GM12878 (cell line): ENCODE measurements around the gene SLC16A9. TPM values are rescaled to one million over a fixed set of nuclear protein-coding genes. Genes with fewer than 3 reads are reported as not detected.

Source experiments
- ATAC-seq: fragments of 200-7000 bp; cut with Tn5 transposase; 3 replicates; pipeline ENCODE4 v1.9.1; 2020; ENCODE audit warnings: mild to moderate bottlenecking, moderate library complexity
- BruUV-seq: library from RNA; stranded (reverse); fragments of 400-500 nt; replicated peaks from 2 replicates; lab custom pipeline; 2021; lab: Mats Ljungman, UMichigan
- CTCF ChIA-PET: fragments of 300-600 bp; sonication (Branson Sonifier 250); formaldehyde crosslinking; extraction: SDS; loops from one replicate; lab custom pipeline; 2021; ENCODE audit warnings: inconsistent platforms; lab: Yijun Ruan, JAX
- POLR2A ChIA-PET: fragments of 350-600 bp; formaldehyde crosslinking; extraction: SDS; loops from one replicate; lab custom pipeline; 2021; ENCODE audit warnings: inconsistent platforms; lab: Charles Lee
- RAD21 ChIA-PET: fragments of 300-600 bp; sonication (Branson Sonifier 250); formaldehyde crosslinking; loops from one replicate; lab custom pipeline; 2023; ENCODE audit warnings: antibody characterized with exemption; ENCODE audit not compliant: unreplicated experiment; lab: Charles Lee
- SMC1A ChIA-PET: fragments of 300-600 bp; sonication (Branson Sonifier 250); formaldehyde crosslinking; loops from one replicate; lab custom pipeline; 2023; ENCODE audit not compliant: unreplicated experiment, uncharacterized antibody; lab: Charles Lee
- DNase-seq: peaks from one replicate; pipeline ENCODE4 v3.0.0-alpha.2; 2011; ENCODE audit warnings: low read depth, low spot score
- FAIRE-seq: peaks from 3 replicates; lab custom pipeline; 2011; peaks lifted over from hg19 to GRCh38; lab: Jason Lieb, UNC
- H2AFZ ChIP-seq: 2 replicates; pipeline ENCODE4 v1.6.0; 2011; ENCODE audit warnings: low read depth, low read length, control low read depth; ENCODE audit not compliant: control insufficient read depth
- H3K27ac ChIP-seq: 2 replicates; pipeline ENCODE4 v1.5.1; 2011; ENCODE audit warnings: control low read depth; ENCODE audit not compliant: control insufficient read depth, insufficient read depth
- H3K27me3 ChIP-seq, 2 experiments: replicated peaks in 1 of 2; 2 replicates each; pipeline versions ENCODE4 v1.6.0 to v1.6.1; 2011; ENCODE audit warnings: low read length in 1 of 2; ENCODE audit not compliant: control insufficient read depth in 2 of 2, insufficient read depth in 2 of 2
- H3K36me3 ChIP-seq, 2 experiments: 2 replicates each; pipeline ENCODE4 v1.5.1; 2011; ENCODE audit warnings: low read length in 1 of 2; ENCODE audit not compliant: control insufficient read depth in 2 of 2, insufficient read depth in 2 of 2
- H3K4me1 ChIP-seq: 2 replicates; pipeline ENCODE4 v1.6.1; 2011; ENCODE audit warnings: mild to moderate bottlenecking, low read length, moderate library complexity, mixed read lengths; ENCODE audit not compliant: control insufficient read depth, insufficient read depth
- H3K4me2 ChIP-seq: 2 replicates; pipeline ENCODE4 v1.6.0; 2011; ENCODE audit warnings: control low read depth; ENCODE audit not compliant: control insufficient read depth, insufficient read depth
- H3K4me3 ChIP-seq: fragments of 200-600 bp; sonication (generic); 2 replicates; pipeline ENCODE4 v1.5.1; 2016
- H3K79me2 ChIP-seq: 2 replicates; pipeline ENCODE4 v1.6.0; 2011; ENCODE audit warnings: low read length; ENCODE audit not compliant: control insufficient read depth, insufficient read depth
- H3K9ac ChIP-seq: 2 replicates; pipeline ENCODE4 v1.8.0; 2011; ENCODE audit warnings: low read length, control low read depth, mixed read lengths; ENCODE audit not compliant: control insufficient read depth, insufficient read depth
- H3K9me3 ChIP-seq: replicated peaks from 3 replicates; pipeline ENCODE4 v1.5.1; 2011; ENCODE audit warnings: mild to moderate bottlenecking, low read length; ENCODE audit not compliant: control insufficient read depth, insufficient read depth
- H4K20me1 ChIP-seq: 2 replicates; pipeline ENCODE4 v1.6.0; 2011; ENCODE audit not compliant: control insufficient read depth, insufficient read depth
- SPI1 ChIP-seq: IDR thresholded peaks from 2 replicates; pipeline ENCODE4 v1.6.1; 2011; ENCODE audit warnings: low read depth, mild to moderate bottlenecking, low read length, moderate library complexity, borderline replicate concordance; ENCODE audit not compliant: insufficient read depth
- ZBTB11 ChIP-seq: fragments of 450-650 bp; formaldehyde crosslinking; IDR thresholded peaks from 2 replicates; pipeline ENCODE4 v1.5.0; 2022; ENCODE audit warnings: mild to moderate bottlenecking, missing genetic modification characterization
- WGBS: methylation state at CpG from one replicate; pipeline ENCODE4 v1.1.6; 2016; ENCODE audit warnings: low lambda C conversion rate; ENCODE audit not compliant: insufficient replicate concordance, insufficient coverage; ENCODE audit errors: missing lambda C conversion rate; 5-methylcytosine and 5-hydroxymethylcytosine counted together
- in situ Hi-C: fragments of 300-500 bp; cut with MboI; formaldehyde crosslinking; loops from 9 replicates; pipeline ENCODE4 v1.14.3; 2018; ENCODE audit warnings: mixed read lengths
- intact Hi-C: fragments of 100-400 bp; cut with micrococcal nuclease; formaldehyde crosslinking; loops from one replicate; pipeline ENCODE4 v1.14.2; 2022; ENCODE audit not compliant: unreplicated experiment
- polyA plus RNA-seq, 11 experiments: library from polyadenylated mRNA; depleted of rRNA in 4 of 11; unstranded in 6 of 11; stranded (reverse) in 5 of 11; fragments of >200 nt; fragmentation: Nextera tagmentation in 4 of 11; fragmentation: Illumina TruSeq in 1 of 11; extraction: Ambion mirVana in 4 of 11; extraction: Trizol in 1 of 11; gene quantifications; 1 replicate in 1 of 11; 2 replicates in 10 of 11; pipeline versions ENCODE4 v1.2.1 to v1.2.3, GENCODE V29; 2011 to 2016; ENCODE audit warnings: inconsistent platforms in 2 of 11, missing spikeins in 2 of 11, low read depth in 1 of 11
- total RNA-seq, 4 experiments: library from RNA; depleted of rRNA in 3 of 4; stranded (reverse); fragments of >200 nt in 3 of 4; fragmentation: Illumina TruSeq in 1 of 4; extraction: Trizol in 1 of 4; gene quantifications; 2 replicates each; pipeline versions ENCODE4 v1.2.1 to v1.2.3, GENCODE V29; 2013 to 2021

SLC16A9 gene
- total and polyA plus RNA-seq, 10 of the 15 experiments (the other 5 are each of a cell fraction or from before 2014, with no cell fraction given) = 0.86 to 6.2 (median 4.3) TPM

- H3K27me3 ChIP-seq = no peaks in the 10 kb centered on the region
- intact Hi-C loops (no loop called here), in situ Hi-C loops (no loop called here)
- BruUV-seq = no TSS peak
- no peaks in the 10 kb centered on the region for H3K36me3 ChIP-seq
- ChIA-PET RAD21 (no interaction called here), SMC1A (no interaction called here), POLR2A (no interaction called here), CTCF (no interaction called here)
- H3K4me2 ChIP-seq = no peak overlapping the region
- ATAC-seq = no peak
- no peaks in the 10 kb centered on the region; the same call in 1 of the 2 replicates for H3K4me1 ChIP-seq
- TF ChIP-seq ZBTB11 (CRISPR knock-in tag) = no peak
- peak; percentile 76 for TF ChIP-seq SPI1
- no peaks in the 10 kb centered on the region for H4K20me1 ChIP-seq
- no peak overlapping the region for H2AFZ ChIP-seq
- no peaks in the 10 kb centered on the region; the same call in 2 of the 3 replicates for H3K9me3 ChIP-seq
- H3K4me3 ChIP-seq = no peak overlapping the region
- H3K79me2 ChIP-seq = no peaks in the 10 kb centered on the region
- no peak for DNase-seq
- no peak for FAIRE-seq
- 0% methylated on average over 1 of the region's 1 CpG for WGBS
- no peak overlapping the region for H3K27ac ChIP-seq
- no peak overlapping the region for H3K9ac ChIP-seq
Observed at GRCh38 chr10:59635502-59636290, 74.0 kb downstream of the SLC16A9 start.
